C4-2B (cell line): ENCODE data around the gene MICAL3.

Source experiments
- H3K27ac ChIP-seq: fragments of 450-650 bp; 2 replicates; pipeline ENCODE4 v1.5.1; 2017
- CTCF ChIP-seq: fragments of 450-650 bp; conservative IDR thresholded peaks from 2 replicates; pipeline ENCODE4 v1.5.1; 2017; ENCODE audit warnings: mild to moderate bottlenecking
- ZFX ChIP-seq: fragments of 450-650 bp; IDR thresholded peaks from 2 replicates; pipeline ENCODE4 v1.6.1; 2017

MICAL3 gene

GRCh38 chr22:18058371-18059093, 34.2 kb upstream of the MICAL3 start:
- TF ChIP-seq CTCF (no peak), ZFX (no peak)
- peak overlapping the region; percentile 20 for H3K27ac ChIP-seq

GRCh38 chr22:18057568-18058209, 33.3 kb upstream of the MICAL3 start:
- H3K27ac ChIP-seq: peak overlapping the region; percentile 94
- TF ChIP-seq ZFX (no peak), CTCF (no peak)

GRCh38 chr22:18056807-18057474, 32.6 kb upstream of the MICAL3 start:
- peak overlapping the region; percentile 94 for H3K27ac ChIP-seq
- TF ChIP-seq ZFX: no peak
- no peak for TF ChIP-seq CTCF

- peak overlapping the region; percentile 94 for H3K27ac ChIP-seq
- TF ChIP-seq CTCF (no peak), ZFX (no peak)
Measured at GRCh38 chr22:18056161-18056666, 31.9 kb upstream of the MICAL3 start.

GRCh38 chr22:18055619-18056160, 31.3 kb upstream of the MICAL3 start:
- TF ChIP-seq CTCF: no peak
- TF ChIP-seq ZFX: no peak
- peak overlapping the region; percentile 94 for H3K27ac ChIP-seq

GRCh38 chr22:18053216-18053946, 29.0 kb upstream of the MICAL3 start:
- H3K27ac ChIP-seq: peak overlapping the region; percentile 94; the same call in 1 of the 2 replicates

GRCh38 chr22:18051113-18051512, 26.8 kb upstream of the MICAL3 start:
- H3K27ac ChIP-seq: peak overlapping the region; percentile 56; the same call in 1 of the 2 replicates
